Choroid plexus epithelial cell (primary cell): ENCODE data around the gene STK32A.

Experiments used
- DNase-seq: peaks from one replicate; pipeline ENCODE4 v3.0.0-alpha.2; 2010; ENCODE audit warnings: low read depth
- H3K4me3 ChIP-seq: 2 replicates; pipeline ENCODE4 v1.5.1; 2011; ENCODE audit warnings: low read depth, mild to moderate bottlenecking, control low read depth, low read length, moderate library complexity
- TF ChIP-seq, protein P1 (sequence below): conservative IDR thresholded peaks from 2 replicates; pipeline ENCODE4 v1.5.1; 2011; ENCODE audit warnings: low read depth, mild to moderate bottlenecking, control low read depth, inconsistent platforms, low read length, moderate library complexity

The STK32A gene

GRCh38 chr5:147340941-147341340 lies 106.1 kb downstream of the STK32A start:
- no peak overlapping the region for H3K4me3 ChIP-seq
- DNase-seq, result no peak
- TF ChIP-seq, protein P1, sequence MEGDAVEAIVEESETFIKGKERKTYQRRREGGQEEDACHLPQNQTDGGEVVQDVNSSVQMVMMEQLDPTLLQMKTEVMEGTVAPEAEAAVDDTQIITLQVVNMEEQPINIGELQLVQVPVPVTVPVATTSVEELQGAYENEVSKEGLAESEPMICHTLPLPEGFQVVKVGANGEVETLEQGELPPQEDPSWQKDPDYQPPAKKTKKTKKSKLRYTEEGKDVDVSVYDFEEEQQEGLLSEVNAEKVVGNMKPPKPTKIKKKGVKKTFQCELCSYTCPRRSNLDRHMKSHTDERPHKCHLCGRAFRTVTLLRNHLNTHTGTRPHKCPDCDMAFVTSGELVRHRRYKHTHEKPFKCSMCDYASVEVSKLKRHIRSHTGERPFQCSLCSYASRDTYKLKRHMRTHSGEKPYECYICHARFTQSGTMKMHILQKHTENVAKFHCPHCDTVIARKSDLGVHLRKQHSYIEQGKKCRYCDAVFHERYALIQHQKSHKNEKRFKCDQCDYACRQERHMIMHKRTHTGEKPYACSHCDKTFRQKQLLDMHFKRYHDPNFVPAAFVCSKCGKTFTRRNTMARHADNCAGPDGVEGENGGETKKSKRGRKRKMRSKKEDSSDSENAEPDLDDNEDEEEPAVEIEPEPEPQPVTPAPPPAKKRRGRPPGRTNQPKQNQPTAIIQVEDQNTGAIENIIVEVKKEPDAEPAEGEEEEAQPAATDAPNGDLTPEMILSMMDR, result no peak

DNA sequence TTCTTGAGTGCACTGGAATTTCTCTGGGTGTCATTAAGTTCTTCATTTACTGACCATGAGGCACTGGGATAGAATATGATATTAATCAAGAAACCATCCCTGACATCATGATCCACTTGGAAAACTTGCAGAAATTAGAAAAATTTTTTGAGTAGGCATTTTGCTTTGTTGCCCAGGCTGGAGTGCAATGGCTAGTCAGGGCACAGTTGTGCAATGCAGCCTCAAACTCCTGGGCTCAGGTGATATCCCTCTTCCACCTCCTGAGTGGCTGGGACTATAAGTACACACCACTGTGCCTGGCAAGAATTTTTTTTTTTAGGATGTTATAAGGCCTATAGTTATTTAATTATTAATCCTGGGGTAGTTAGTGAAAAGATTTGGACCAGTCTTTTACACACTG lies 106.5 kb downstream of the STK32A start:
- no peak for DNase-seq
- no peak overlapping the region for H3K4me3 ChIP-seq
- TF ChIP-seq, protein P1, result no peak

- TF ChIP-seq, protein P1, result no peak
- no peak for DNase-seq
- no peak overlapping the region for H3K4me3 ChIP-seq
Measured at GRCh38 chr5:147344861-147345260, 110.0 kb downstream of the STK32A start.

DNA sequence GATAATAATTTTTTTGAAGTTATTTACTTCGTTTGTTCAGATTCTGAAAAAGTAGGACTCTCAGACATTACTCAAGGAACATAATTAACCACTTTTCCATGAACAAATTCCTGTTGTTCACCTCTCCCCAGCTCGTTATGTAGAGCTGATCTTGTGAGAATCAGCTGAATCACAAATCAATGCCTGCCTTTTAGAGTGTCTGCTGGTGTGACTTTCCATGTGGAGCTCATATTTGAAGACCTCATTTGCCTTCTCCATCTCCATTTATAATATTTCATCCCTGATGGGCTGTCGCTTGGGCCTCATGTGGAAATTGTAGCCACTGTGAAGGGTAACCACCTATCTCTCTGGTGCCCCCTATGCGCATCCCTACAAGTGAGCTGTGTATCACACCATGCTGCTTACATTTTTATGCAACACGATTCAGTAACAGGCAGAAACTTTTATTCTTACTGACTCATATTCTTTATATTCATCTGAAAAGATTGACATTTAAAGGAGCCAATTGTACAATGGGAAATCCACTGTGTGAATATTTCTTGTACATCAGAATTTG lies 111.3 kb downstream of the STK32A start:
- TF ChIP-seq, protein P1, result peak; percentile 18
- DNase-seq, result no peak
- H3K4me3 ChIP-seq, result no peak overlapping the region

DNA sequence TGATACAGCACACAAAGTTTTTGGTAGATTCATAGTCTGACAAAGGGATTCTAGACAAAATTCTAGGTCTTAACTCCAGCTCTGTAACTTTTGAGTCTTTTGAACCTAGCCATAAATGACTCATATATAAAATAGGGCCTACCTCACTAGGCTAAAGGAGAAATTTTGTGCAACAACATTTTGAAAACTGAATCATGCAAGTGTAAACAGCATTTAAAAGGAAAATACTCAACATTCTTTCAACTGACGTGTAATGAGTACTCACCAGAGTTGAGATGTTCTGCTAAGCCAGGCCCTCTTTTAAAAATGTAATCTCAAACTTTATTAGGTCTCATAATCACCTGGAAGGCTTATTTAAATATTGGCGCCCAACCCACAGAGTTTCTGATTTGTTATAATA lies 113.2 kb downstream of the STK32A start:
- DNase-seq, result peak; percentile 6
- no peak overlapping the region for H3K4me3 ChIP-seq
- TF ChIP-seq, protein P1, result no peak

DNA sequence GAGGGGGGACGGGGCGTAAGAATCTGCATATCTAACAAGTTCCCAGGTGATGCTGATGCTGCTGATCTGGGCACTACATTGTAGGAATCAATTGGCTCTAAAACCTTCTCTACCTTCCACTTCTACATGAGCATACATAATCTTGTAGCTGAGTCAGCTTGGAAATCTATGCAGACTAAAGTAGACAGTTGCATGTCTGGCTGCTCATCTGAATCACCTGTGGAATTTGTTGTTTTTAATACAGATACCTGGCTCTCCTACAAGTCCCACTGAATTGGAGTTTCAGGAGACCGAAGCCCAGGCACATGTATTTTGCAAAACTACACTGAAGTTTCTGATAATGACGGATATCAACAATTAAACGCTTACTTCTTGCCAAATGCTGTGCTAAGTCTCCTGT lies 113.6 kb downstream of the STK32A start:
- no peak overlapping the region for H3K4me3 ChIP-seq
- no peak for DNase-seq
- TF ChIP-seq, protein P1, result no peak

DNA sequence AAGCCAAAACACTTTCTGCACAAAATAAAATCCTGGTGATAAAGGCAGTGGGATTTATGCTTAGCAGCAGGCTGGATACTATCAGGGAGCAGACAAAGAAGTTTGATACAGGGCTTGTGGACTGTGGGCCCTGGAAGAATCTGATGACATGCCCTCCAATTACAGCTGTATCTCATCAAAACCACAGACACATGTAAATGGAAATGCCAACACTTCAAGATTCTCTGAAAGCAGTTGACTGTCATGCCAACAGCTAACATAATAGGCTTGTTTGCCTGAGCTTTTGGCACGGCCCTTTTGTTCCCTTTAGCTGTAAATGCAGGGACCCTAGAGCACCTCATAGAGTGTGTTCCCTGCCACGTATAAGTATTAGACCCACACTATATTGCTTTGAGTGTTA lies 114.4 kb downstream of the STK32A start:
- TF ChIP-seq, protein P1, result no peak
- no peak overlapping the region for H3K4me3 ChIP-seq
- DNase-seq, result no peak
